ENCODE measurements around the gene KCNJ1. TPM values are rescaled to one million over a fixed set of nuclear protein-coding genes. Genes with fewer than 3 reads are reported as not detected.

Gene KCNJ1
- polyA plus RNA-seq, 3 donors, result 101 to 121 (median 109) TPM

DNA sequence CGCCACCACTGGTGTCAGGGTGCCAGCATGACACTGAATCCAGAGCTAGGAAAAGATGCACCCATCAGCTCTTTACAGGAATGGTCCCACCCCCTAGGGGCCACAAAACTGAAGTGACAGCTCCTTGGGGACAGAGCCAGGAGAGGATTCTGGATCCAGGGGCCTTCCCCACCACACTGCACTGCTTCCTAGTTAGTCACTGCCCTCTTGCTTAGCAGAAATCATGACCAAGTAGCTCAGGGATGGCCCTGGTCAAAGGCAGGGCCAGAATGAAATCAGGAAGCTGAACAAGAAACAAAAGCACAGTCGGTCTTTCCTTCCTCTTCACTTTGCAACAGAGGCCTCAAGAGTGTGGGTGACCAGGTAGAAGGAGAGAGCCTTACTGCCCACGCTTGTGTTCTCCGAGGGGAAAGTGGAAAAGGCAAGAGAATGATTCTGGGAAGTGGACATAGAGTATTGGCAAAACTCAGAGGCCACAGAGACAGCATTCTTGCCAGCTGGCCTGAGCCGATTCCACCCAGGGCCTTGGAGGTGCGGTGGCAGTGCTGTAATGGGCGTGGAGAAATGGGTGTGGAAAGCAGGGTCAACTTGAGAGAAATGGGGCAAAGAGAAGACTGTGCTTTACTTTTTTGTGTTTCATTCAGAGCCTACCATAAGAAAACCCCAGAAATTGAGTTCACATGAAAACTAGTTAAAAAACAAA is 39.8 kb downstream of the KCNJ1 start:
- no peak for DNase-seq (ENCODE audit: low read depth in 3 of 3, low spot score in 2 of 3)

DNA sequence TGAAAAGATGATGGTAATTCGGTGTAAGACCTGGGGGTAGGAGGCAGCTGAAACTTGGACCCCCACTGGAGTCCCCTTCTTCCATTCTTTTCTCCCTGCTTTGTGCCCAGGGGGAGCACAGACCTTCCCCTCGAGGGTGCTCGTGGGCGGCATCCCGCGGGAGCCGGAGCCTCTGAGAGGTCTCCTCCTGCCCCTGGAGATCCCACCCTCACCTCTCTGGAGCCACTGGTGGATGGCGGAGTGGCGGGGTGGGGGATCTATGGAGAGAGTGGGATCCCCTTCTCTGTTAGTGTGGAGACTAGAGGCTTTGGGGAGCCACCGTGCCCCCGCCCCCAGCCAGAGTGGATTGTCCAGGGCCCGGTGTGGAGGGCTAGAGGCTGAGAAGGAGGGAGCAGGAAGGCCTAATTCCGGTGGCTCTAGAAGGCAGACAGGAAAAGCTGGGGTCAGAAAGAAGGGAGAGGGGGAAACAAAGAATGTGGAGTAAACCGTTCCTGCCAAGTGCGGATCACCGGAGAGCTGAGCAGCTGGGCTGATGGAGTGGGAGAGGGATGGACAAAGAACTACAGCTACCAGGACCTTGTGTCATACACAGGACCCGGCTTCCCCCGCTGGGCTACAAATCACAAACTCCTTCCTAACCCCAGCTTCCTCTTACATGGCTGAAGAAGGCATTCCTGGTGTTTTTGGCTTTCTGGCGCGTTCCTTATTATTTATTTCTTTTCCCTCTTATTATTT is 41.9 kb downstream of the KCNJ1 start:
- DNase-seq (ENCODE audit: low read depth in 3 of 3, low spot score in 2 of 3), result no peak

DNA sequence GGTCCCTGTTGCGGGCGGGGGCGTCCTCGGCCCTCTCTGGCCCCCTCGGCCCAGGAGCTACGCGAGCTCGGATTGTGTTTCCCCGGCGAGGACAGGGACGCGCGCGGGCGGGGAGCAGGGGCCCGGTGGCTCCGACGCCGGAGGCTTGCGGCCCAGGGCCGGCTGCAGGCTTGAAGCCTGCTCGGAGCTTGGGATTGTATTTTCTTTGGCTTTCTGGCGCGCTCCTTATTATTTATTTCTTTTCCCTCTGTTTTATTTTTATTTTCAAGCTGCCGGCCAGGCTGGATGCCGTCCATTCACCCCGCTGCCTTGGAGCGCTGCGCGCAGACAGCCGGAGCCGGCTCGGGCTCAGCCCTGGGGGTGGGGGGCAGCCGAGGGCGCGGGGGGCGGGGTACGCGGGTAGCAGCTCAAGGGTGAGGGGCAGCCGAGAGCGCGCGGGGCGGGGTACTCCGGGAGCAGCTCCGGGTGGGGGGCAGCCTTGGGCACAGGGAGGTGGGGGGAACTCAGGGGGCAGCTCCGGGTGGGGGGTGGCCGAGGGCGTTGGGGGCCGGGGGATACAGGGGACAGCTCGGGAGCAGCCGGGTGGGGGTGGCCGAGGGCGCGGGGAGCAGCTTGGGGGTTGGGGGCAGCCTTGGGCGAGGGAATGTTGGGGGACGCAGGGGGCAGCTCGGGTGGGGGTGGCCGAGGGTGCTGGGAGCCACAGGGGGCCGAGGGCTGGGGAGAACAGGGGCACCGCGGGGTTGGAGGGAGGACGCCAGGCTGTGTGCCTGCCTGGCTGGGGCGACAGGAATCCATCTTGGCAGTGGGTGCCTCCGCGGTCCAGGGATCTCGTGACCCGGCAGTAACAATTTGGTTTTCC is 42.7 kb downstream of the KCNJ1 start:
- no peak for DNase-seq (ENCODE audit: low read depth in 3 of 3, low spot score in 2 of 3)

DNA sequence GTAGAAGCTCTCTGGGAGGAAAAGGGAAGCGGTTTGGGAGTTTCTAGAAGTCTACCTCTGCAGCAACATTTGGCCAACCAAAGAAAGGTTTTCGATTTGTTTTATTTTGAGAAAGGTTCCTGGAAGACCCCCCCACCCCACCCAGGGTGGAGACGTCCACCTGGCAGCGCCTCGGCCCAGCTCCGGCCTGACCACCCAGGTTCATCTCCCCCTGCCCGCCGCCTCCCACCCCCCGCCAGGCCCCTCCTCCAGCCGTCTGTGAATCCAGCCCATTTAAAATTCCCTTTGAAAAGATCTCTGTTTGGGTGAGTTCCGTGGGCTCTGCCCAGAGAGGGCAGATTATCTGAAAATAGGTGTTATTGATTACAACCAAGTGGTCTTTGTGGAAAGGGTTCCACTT is 43.3 kb downstream of the KCNJ1 start:
- no peak for DNase-seq (ENCODE audit: low read depth in 3 of 3, low spot score in 2 of 3)

DNA sequence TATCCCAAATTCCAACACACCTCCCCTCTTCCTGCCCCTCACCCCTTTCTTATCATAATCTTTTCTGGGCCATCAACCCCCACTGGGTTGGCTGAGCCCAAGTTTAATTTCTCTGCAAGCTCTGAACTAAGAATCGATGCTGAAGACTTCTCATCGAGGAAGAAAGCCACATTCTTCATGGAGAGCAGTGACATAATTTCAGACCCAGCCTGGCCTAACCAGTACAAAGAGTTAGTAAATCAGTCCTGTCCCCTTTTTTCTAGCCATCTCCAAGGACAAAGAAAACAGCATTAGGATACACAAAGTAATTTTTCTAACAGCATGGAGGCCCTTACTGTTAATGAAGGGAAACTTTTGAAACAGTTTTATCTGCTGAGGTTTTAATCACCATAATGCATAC is 45.0 kb downstream of the KCNJ1 start:
- no peak for DNase-seq (ENCODE audit: low read depth in 3 of 3, low spot score in 2 of 3)

DNA sequence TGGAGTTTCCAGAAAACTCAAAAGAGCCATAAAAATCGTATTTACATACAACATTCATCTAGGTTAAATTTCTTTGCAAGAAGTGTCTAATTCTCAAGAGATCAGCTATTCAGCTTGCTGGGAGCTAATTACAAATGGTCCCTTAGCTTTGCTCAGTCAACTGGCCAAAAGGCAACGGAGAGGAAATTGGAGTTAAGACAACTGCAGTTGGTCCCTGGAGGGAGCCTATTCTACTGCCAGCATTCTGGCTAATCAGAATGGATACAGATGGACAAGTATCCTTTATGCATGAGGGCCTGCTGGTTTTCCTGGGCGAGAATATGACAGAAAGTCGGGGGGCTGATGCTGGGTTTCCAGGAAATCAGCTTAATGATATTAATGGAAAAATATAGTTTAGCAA is 45.5 kb downstream of the KCNJ1 start:
- DNase-seq (ENCODE audit: low read depth in 3 of 3, low spot score in 2 of 3), result no peak

DNA sequence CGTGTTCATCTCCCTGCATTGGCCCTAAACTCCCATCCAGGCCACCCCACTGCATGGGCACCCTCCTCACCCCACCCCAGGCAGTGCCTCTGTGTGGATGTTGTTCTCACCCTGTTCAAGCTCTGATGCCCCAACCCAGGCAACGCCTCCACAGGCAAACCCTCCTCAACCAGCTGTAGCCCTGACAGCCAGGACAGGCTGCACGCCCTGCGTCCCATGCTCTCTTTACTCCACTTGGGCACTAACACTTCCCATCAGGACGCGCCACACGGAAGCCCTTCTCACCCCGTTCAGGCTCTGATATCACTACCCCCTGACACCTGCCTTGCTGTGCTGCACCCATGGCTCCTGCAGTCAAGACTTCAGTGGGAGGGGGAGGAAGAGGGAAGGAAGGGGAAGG is 47.9 kb downstream of the KCNJ1 start:
- no peak for DNase-seq (ENCODE audit: low read depth in 3 of 3, low spot score in 2 of 3)

DNA sequence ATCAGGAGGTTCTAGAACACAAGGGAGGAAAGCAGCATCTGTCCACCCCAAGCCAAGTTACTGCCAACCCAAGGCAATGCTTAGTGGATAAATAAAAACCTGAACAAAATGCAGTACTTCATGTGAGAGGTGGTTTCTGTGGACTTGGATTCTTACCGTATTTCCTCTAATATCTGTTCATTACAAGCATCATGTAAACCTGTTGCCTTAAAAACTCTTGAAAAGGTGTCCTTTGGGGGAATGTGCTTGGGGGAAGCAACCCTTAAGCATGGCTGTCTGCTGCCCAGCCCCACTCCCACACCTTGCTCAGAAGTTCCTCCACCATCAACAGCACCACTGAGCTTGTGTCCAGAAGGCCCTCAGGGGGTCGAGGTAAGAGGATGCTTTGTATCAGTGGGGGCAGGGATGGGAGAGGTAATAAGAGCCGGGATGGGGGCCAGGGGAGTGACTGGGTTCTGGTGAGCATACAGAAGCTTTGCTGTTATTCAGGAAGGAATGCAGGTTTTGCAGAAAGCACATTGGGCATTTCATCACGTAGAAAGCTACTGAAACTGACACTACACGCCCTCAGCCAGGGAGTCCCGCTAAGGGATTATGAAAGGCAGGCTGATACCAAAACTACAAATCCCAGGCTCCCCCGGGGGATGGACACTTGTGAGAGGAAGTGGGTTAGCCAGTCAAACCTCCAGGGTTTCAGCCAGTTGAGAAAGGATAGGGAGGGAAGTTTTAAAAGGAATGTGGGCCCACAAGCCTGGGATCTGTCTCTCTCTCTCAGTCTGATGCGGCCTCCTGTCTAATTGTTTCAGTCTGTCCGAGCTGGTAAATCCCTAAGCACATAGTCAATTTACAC is 52.0 kb downstream of the KCNJ1 start:
- DNase-seq (ENCODE audit: low read depth in 3 of 3, low spot score in 2 of 3), result peak in 1 of 3 donors; percentile 70

DNA sequence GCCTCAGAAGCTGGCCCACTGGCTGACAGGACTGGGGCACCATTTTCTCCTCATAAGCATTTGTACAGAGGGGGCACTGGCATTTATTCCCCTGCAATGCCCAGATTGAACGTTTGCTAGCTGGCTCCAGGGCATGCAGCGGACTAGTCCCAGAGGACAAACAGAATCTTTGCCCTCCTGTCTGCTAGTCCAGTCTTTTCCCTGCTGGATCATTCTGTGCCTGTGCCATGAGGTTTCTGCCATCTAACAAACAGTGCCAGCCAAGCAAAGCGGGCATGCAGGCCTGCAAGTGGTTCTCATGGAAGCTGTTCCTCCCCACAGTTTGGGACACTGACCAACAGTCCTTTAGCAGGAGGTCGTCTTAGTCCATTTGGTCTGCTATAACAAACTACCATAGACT is 53.4 kb downstream of the KCNJ1 start:
- no peak for DNase-seq (ENCODE audit: low read depth in 3 of 3, low spot score in 2 of 3)

DNA sequence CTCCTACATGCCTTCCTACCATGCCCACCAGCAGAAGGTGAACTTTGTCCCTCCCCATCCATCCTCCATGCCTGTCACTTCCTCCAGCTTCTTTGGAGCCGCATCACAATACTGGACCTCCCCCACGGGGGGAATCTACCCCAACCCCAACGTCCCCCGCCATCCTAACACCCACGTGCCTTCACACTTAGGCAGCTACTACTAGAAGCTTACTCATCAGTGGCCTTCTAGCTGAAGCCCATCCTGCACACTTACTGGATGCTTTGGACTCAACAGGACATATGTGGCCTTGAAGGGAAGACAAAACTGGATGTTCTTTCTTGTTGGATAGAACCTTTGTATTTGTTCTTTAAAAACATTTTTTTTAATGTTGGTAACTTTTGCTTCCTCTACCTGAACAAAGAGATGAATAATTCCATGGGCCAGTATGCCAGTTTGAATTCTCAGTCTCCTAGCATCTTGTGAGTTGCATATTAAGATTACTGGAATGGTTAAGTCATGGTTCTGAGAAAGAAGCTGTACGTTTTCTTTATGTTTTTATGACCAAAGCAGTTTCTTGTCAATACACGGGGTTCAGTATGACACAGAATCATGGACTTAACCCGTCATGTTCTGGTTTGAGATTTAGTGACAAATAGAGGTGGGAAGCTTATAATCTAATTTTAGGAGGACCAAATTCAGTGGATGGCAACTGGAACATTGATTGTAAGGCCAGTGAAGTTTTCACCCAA is 56.1 kb downstream of the KCNJ1 start:
- DNase-seq (ENCODE audit: low read depth in 3 of 3, low spot score in 2 of 3), result no peak

DNA sequence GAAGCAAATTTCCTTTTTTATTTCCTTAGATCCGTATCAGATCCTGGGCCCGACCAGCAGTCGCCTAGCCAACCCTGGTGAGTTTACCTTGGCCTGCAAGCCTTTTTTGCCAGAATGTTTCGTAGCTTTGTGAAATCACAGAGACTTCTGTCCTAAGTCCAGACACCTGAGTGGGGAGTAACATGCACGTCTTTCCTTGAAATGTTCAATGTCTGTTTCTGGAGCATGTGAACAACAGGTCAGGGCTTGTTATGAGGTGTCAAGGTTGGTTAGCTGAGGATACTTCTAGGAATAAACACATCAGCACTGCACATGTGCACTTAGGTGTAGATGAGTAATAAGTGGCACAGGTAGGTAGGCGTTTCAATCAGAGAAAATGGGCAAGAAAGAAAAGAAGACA is 58.0 kb downstream of the KCNJ1 start:
- DNase-seq (ENCODE audit: low read depth in 3 of 3, low spot score in 2 of 3), result no peak

DNA sequence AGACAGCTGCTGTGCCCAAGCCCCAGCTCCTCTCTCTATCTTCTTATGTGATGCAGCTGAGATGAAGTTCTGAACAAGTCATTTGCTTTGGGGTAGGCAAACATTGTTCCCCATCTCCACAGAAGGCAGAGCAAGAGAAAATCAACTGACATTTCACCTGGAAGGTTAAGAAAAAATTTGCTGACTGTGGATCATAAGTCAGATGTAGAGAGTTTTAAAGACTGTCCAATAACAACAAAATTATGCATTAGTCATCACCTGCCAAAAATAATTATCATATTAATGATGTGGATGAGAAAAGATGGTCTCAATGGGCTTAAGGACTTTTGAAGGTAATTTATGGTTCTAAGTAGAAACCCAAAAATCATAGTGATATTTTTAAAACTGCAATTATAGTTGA is 59.2 kb downstream of the KCNJ1 start:
- no peak for DNase-seq (ENCODE audit: low read depth in 3 of 3, low spot score in 2 of 3)

DNA sequence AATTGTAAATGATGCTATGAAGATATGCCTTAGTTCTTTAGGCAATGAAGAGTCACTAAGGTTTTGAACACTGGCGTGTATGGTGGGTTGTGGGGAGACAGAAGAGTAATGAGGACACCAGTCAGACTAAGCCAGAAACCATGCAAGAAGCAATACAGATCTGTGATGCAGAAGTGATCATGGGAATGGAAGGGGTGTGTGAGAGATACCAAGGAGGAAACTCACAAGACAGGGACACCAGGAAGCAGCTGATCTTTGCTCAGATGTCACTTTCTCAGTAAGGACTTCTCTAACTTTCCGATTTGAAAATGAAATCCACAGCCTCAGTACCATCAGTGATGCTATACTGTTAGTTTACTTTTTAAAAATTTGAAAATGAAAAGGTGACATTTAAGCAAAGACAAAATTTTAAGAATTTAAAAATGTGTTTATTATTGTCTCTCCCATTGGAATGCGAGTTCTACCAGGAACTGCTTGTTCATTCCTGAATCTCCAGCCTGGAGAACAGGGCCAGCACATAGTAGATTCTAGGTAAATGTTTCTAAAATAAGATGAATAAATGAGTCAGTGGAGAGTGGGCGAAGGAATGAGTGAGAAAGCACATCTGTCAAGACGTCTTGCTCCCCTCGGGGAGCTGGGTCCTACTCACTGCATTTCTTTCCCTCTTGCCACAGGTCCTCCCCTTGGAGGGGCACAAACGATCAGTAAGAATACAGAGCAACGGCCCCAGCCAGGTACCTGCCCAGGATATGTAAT is 60.4 kb downstream of the KCNJ1 start:
- no peak for DNase-seq (ENCODE audit: low read depth in 3 of 3, low spot score in 2 of 3)

DNA sequence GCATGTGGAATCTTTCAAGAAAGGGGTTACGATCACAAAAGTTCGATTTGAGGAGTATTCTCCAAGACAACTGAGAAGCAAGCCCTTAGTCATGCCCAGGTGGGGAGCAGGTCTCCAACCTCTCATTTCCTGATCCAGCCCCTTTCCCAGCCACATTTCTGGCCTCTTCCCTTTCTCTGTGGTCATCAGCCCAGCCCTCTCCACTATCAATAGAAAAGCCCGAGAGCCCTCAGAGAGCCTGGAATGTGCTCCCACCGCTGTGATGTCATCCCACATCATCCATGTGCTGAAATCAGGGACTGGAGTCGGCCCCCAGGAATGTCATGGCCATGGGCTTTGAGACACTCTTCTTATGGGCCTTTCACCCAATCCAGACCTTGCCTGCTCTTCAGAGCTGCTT is 62.6 kb downstream of the KCNJ1 start:
- no peak for DNase-seq (ENCODE audit: low read depth in 3 of 3, low spot score in 2 of 3)

DNA sequence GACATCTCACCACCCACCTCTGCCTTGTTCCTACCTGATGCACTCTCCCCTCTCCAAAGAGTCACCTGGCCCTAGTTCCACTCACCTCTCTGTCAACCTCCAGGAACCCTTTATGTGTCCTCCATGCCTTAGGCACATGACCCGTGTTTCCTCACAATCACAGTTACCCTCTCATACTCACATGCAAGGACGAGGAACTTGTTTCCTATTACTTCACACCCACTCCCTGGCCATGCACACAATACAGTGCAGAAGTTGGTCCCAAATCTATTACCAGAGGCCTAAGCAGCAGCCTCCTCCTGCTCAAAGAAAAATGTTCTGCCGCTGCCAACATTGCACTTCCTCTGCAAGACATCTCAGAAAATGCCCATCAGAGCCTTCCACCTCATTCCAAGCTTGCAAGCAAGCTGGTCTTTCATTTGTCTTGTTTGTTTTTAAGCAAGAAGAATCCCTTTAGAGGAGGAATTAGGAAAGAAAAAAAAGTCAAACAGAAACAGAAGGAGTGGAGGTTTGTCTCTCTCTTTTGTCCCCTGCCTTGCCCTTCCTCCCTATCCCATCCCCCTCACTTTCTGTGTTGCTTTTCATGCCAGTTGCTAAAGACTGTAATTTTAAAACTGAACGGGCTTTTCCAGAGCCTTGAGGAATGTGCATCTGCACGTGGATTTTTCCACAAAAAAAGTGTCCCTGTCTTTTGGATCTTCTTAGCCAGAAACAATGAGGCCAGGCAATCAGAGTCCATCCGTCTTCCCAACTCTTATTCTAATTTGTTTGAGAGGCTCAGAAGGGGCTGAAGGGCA is 63.4 kb downstream of the KCNJ1 start:
- no peak for DNase-seq (ENCODE audit: low read depth in 3 of 3, low spot score in 2 of 3)

DNA sequence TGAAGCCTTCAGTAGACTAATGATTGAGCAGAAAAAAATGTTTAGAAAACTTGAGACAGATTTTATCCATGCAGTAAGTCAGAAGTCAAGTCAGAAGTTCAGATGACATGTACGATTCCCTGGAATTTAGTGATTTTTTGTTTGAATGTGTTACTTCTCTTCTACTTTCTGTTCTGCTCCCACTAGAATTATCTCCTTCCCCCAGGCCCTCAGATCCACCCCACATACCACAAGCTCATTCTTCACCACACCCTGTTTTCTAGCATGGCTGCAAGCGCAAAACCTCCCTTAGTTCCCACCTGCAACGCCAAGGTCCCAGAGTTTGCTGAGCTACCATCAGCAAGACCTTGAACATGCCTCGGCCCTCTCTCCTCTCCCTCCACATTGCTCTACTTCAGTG is 64.1 kb downstream of the KCNJ1 start:
- DNase-seq (ENCODE audit: low read depth in 3 of 3, low spot score in 2 of 3), result no peak

DNA sequence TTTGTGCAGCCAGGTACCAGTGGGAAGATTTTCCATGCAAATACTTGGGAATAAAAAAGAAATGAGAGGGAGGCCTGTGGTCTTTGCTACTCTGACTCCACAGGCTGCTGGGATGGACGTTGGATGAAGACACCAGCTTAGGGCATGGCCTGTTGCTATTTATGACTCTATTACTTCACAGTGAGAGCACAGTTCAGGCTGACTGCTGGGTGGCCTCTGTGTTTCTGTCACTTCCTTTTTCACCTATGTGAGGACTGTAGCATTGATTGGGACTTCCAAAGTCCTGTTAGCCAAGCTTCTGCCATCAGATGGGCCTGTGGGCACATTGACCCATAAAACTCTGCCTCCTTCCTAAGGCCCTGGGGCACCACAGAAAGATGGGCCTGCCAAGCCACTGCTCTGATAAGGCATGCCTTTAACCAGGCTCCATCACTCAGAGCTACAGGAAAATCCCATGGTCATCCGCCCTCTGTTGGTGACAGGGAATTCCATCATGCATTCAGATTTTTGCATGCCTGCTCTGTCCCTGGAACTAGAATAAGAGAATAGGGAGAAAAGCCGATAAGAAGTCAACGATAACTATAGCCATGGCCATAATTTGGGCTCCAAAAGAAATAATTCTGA is 64.6 kb downstream of the KCNJ1 start:
- no peak for DNase-seq (ENCODE audit: low read depth in 3 of 3, low spot score in 2 of 3)

DNA sequence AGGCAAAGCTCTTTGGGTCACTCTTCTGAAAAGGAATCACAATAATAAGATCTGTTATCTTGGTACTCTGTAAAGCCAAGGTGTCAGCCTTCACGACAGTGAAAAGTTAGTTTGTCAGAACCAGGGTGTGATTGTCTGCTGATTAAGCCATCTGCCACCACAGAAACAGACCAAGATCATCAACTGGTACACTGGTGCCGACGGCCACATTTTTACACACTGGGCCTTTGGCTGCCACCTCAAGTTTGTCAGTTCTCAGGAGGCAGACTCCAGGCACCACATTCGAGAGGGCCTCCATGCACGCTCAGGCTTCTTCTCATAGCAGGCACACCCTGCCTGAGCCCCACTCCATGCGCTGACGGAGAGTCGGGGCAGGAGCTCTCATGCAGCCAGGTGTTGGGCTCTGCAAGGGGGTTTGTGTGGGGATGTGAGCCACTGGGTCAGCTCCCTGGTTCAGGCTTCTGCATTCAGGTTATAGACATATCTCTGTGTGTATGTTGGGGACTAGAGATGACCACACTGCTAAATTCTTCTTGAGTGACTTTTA is 66.2 kb downstream of the KCNJ1 start:
- DNase-seq (ENCODE audit: low read depth in 3 of 3, low spot score in 2 of 3), result no peak
